CD4-positive, alpha-beta T cell (primary cell): Measurements from ENCODE around the gene TM9SF3. TPM values are rescaled to one million over a fixed set of nuclear protein-coding genes. Genes with fewer than 3 reads are reported as not detected.

Experiments
- ATAC-seq: fragments of 200-7000 bp; cut with Tn5 transposase; one replicate; pipeline ENCODE4 v1.10.0; 2022; ENCODE audit warnings: mild to moderate bottlenecking; ENCODE audit not compliant: poor library complexity
- CTCF ChIA-PET: fragments of 350-600 bp; sonication (Branson Sonifier 250); formaldehyde crosslinking; loops from one replicate; lab custom pipeline; 2021; ENCODE audit warnings: antibody characterized with exemption, inconsistent platforms; lab: Charles Lee
- POLR2A ChIA-PET: fragments of 350-600 bp; sonication (Branson Sonifier 250); formaldehyde crosslinking; loops from one replicate; lab custom pipeline; 2021; ENCODE audit warnings: antibody characterized with exemption, inconsistent platforms; lab: Charles Lee
- DNase-seq, 14 experiments: peaks; one replicate each; pipeline ENCODE4 v3.0.0-alpha.2; 2013 to 2020; ENCODE audit warnings: mixed read lengths in 2 of 14
- H3K27ac ChIP-seq, 2 donors: one replicate each; pipeline versions ENCODE4 v1.5.1 to v1.7.0; 2013; ENCODE audit warnings: low read length in 2 of 2, low read depth in 1 of 2, mild to moderate bottlenecking in 1 of 2
- H3K27me3 ChIP-seq, 2 experiments: 1 replicate in 1 of 2; 2 replicates in 1 of 2; pipeline versions ENCODE4 v1.6.1 to v1.7.0; 2013; ENCODE audit warnings: low read length in 2 of 2, control low read depth in 1 of 2, mild to moderate bottlenecking in 1 of 2, moderate library complexity in 1 of 2; ENCODE audit not compliant: insufficient read depth in 2 of 2, control insufficient read depth in 1 of 2
- H3K36me3 ChIP-seq: one replicate; pipeline ENCODE4 v1.6.1; 2013; ENCODE audit warnings: low read length, control low read depth; ENCODE audit not compliant: insufficient read depth
- H3K4me1 ChIP-seq: one replicate; pipeline ENCODE4 v1.6.1; 2013; ENCODE audit warnings: low read length, control low read depth; ENCODE audit not compliant: insufficient read depth
- H3K4me3 ChIP-seq: one replicate; pipeline ENCODE4 v1.5.1; 2013; ENCODE audit warnings: mild to moderate bottlenecking, low read length, moderate library complexity
- H3K9me3 ChIP-seq, 2 experiments: 1 replicate in 1 of 2; 2 replicates in 1 of 2; pipeline versions ENCODE4 v1.6.1 to v1.7.0; 2013; ENCODE audit warnings: low read length in 2 of 2, mild to moderate bottlenecking in 2 of 2, control low read depth in 1 of 2, moderate library complexity in 1 of 2; ENCODE audit not compliant: control insufficient read depth in 1 of 2, insufficient read depth in 1 of 2
- H3K27ac Mint-ChIP-seq: one replicate; pipeline ENCODE4 v1.8.0; 2020; ENCODE audit warnings: mixed read lengths
- H3K27me3 Mint-ChIP-seq: one replicate; pipeline ENCODE4 v1.8.0; 2021; ENCODE audit warnings: mixed read lengths
- H3K36me3 Mint-ChIP-seq: one replicate; pipeline ENCODE4 v1.8.0; 2021; ENCODE audit warnings: low read depth, mixed read lengths
- H3K4me1 Mint-ChIP-seq: one replicate; pipeline ENCODE4 v1.8.0; 2021; ENCODE audit warnings: low read depth, mixed read lengths
- H3K4me3 Mint-ChIP-seq: one replicate; pipeline ENCODE4 v1.8.0; 2020; ENCODE audit warnings: mild to moderate bottlenecking, mixed read lengths
- H3K9me3 Mint-ChIP-seq: one replicate; pipeline ENCODE4 v1.8.0; 2020; ENCODE audit warnings: mixed read lengths
- intact Hi-C, 2 experiments: fragments of 100-400 bp; cut with DNase I in 1 of 2; cut with micrococcal nuclease in 1 of 2; formaldehyde crosslinking; loops; one replicate each; pipeline versions ENCODE4 v1.15.1 to v1.9.0; 2023 to 2025; cut with DNase I, micrococcal nuclease
- total RNA-seq, 174 experiments: library from RNA in 2 of 174; stranded (reverse) in 2 of 174; gene quantifications; one replicate each; pipeline ENCODE4 v1.2.3 and lab custom pipeline; 2021 to 2026
- TF ChIP-seq, protein P1 (sequence below): fragments of 200-600 bp; IDR thresholded peaks from one replicate; pipeline ENCODE4 v1.8.0; 2022; ENCODE audit warnings: antibody characterized with exemption, mild to moderate bottlenecking

The TM9SF3 gene
- total RNA-seq, 2 experiments from 2014 or later: 92.4 to 92.7 TPM

GRCh38 chr10:96497391-96497790 lies 89.4 kb downstream of the TM9SF3 start:
- no peak overlapping the region for H3K4me3 Mint-ChIP-seq
- TF ChIP-seq, protein P1, sequence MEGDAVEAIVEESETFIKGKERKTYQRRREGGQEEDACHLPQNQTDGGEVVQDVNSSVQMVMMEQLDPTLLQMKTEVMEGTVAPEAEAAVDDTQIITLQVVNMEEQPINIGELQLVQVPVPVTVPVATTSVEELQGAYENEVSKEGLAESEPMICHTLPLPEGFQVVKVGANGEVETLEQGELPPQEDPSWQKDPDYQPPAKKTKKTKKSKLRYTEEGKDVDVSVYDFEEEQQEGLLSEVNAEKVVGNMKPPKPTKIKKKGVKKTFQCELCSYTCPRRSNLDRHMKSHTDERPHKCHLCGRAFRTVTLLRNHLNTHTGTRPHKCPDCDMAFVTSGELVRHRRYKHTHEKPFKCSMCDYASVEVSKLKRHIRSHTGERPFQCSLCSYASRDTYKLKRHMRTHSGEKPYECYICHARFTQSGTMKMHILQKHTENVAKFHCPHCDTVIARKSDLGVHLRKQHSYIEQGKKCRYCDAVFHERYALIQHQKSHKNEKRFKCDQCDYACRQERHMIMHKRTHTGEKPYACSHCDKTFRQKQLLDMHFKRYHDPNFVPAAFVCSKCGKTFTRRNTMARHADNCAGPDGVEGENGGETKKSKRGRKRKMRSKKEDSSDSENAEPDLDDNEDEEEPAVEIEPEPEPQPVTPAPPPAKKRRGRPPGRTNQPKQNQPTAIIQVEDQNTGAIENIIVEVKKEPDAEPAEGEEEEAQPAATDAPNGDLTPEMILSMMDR: no peak
- no peaks in the 10 kb centered on the region for H3K4me1 Mint-ChIP-seq
- Histone ChIP-seq H3K36me3 (no peaks in the 10 kb centered on the region), H3K27me3 (peaks cover 0 to 2% of the 10 kb centered on the region in 2 experiments), H3K27ac (no peak overlapping the region), H3K9me3 (no peaks in the 10 kb centered on the region), H3K4me1 (no peaks in the 10 kb centered on the region), H3K4me3 (no peak overlapping the region)
- no peak overlapping the region for H3K27ac Mint-ChIP-seq
- DNase-seq (no peak), ATAC-seq (no peak)
- ChIA-PET CTCF (no interaction called here), POLR2A (no interaction called here)
- no peaks in the 10 kb centered on the region for H3K36me3 Mint-ChIP-seq
- intact Hi-C loops: no loop called here
- H3K27me3 Mint-ChIP-seq: peaks cover 28% of the 10 kb centered on the region
- no peaks in the 10 kb centered on the region for H3K9me3 Mint-ChIP-seq

- H3K9me3 Mint-ChIP-seq: no peaks in the 10 kb centered on the region
- H3K27me3 ChIP-seq: peaks cover 0 to 2% of the 10 kb centered on the region in 2 experiments
- no peaks in the 10 kb centered on the region for H3K4me1 Mint-ChIP-seq
- TF ChIP-seq, protein P1: no peak
- H3K36me3 ChIP-seq: no peaks in the 10 kb centered on the region
- H3K27ac ChIP-seq: no peak overlapping the region
- no peaks in the 10 kb centered on the region for H3K36me3 Mint-ChIP-seq
- H3K9me3 ChIP-seq: no peaks in the 10 kb centered on the region
- no peaks in the 10 kb centered on the region for H3K4me1 ChIP-seq
- H3K27ac Mint-ChIP-seq: no peak overlapping the region
- intact Hi-C loops: no loop called here
- ATAC-seq (no peak), DNase-seq (no peak)
- POLR2A ChIA-PET: no interaction called here
- H3K4me3 Mint-ChIP-seq: no peak overlapping the region
- H3K4me3 ChIP-seq: no peak overlapping the region
- H3K27me3 Mint-ChIP-seq: peaks cover 19% of the 10 kb centered on the region
- CTCF ChIA-PET: no interaction called here
Measured at GRCh38 chr10:96496281-96496925, 90.4 kb downstream of the TM9SF3 start.

DNA sequence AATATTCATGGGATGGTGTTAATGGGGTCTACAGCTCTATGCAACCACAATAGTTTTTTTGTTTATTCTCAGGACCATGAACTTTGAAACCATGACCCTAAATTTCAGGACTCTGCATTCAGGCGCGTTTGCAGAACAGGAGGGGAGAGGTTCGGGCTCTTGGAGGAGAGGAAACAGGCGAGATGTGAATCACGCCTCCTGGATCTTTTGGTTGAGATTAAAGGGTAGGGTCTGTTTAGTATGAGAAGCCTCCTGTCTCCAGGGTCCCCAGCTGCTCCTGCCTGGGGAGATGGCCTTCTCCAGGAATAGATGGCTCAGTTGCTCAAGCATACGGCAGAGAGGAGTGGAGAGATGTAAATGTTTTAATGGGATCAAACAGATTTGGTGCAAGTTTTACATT lies 91.3 kb downstream of the TM9SF3 start:
- no peak overlapping the region for H3K4me3 ChIP-seq
- intact Hi-C loops: no loop called here
- H3K36me3 ChIP-seq: no peaks in the 10 kb centered on the region
- no peaks in the 10 kb centered on the region for H3K9me3 Mint-ChIP-seq
- no peaks in the 10 kb centered on the region for H3K36me3 Mint-ChIP-seq
- H3K4me1 Mint-ChIP-seq: no peaks in the 10 kb centered on the region
- H3K27ac Mint-ChIP-seq: no peak overlapping the region
- TF ChIP-seq, protein P1: no peak
- POLR2A ChIA-PET: no interaction called here
- H3K27me3 Mint-ChIP-seq: peaks cover 17% of the 10 kb centered on the region
- H3K27me3 ChIP-seq: peaks cover 0 to 2% of the 10 kb centered on the region in 2 experiments
- no peak overlapping the region for H3K4me3 Mint-ChIP-seq
- no peak for ATAC-seq
- no peak overlapping the region for H3K27ac ChIP-seq
- no peaks in the 10 kb centered on the region for H3K4me1 ChIP-seq
- DNase-seq: no peak
- H3K9me3 ChIP-seq: no peaks in the 10 kb centered on the region
- CTCF ChIA-PET: no interaction called here
